Suprapubic skin (tissue), 4 donors: ENCODE measurements around the gene ZNF804A.

Source experiments
- CTCF ChIP-seq, 2 donors: fragments of 200-600 bp in 1 of 2; fragments of 450-650 bp in 1 of 2; sonication (generic) in 1 of 2; IDR thresholded peaks; one replicate each; pipeline ENCODE4 v1.5.1; 2016 to 2019; ENCODE audit warnings: antibody characterized with exemption in 2 of 2, mild to moderate bottlenecking in 1 of 2, moderate library complexity in 1 of 2
- POLR2A ChIP-seq, 2 donors: fragments of 450-650 bp; IDR thresholded peaks; one replicate each; pipeline ENCODE4 v1.6.1; 2017; ENCODE audit warnings: antibody characterized with exemption in 2 of 2, mild to moderate bottlenecking in 2 of 2, moderate library complexity in 2 of 2
- POLR2AphosphoS5 ChIP-seq, 3 donors: sonication (generic); formaldehyde crosslinking; IDR thresholded peaks; one replicate each; pipeline ENCODE4 v1.6.1; 2017; ENCODE audit warnings: antibody characterized with exemption in 3 of 3

GRCh38 chr2:184624311-184624710 is 26.0 kb downstream of the ZNF804A start:
- TF ChIP-seq CTCF (IDR thresholded peaks at IDR 0.05) = no peak
- no peak for TF ChIP-seq POLR2A (IDR thresholded peaks at IDR 0.05)
- no peak for TF ChIP-seq POLR2AphosphoS5 (IDR thresholded peaks at IDR 0.05)
